ENCODE results near the gene MTERF4.

GRCh38 chr2:241134711-241135110 is 32.6 kb upstream of the MTERF4 start:
- TF ChIP-seq CTCF (IDR thresholded peaks at IDR 0.05): no peak
- no peak for TF ChIP-seq POLR2A (IDR thresholded peaks at IDR 0.05)

Measured in thyroid gland (tissue), 4 donors.